ENCODE results near the gene HSPE1.
"Not testable (repeated sequence)": the region's sequence is repeated elsewhere in the genome, so short reads cannot be mapped to it uniquely, and the experiment has no call there.

Gene HSPE1

DNA sequence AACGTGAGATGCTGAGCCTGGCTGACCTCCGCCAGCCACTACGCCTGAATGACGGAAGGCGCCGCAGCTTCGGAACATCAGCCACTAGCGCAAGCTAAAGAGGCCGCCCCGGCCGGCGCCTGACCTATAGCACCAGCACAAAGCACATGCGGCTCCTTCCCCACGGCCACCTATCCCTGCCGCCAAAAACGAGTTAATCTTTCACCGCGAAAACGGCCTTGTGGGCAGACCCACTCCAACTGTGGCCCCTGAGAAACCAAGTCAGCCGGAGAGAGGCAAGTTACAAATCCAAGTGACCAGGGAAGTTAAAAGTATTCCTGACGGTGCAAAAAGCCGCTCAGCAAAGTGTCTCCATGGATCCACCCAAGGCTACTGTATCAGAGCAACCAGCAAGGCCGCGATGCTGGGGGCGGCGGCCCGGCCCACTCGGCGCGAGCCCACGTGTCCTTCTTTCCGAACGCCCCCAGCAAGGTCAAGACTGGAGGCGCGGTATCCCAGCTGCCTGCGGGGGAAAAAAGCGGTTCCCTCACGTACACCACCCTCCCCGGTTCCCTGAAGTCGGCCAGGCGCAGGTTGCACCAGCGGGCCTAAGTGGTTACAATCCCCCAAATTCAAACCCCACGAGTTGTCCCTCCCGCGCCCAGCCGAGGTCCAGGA, 1.1 kb upstream of the HSPE1 start:
- DNase-seq = peak; percentile 78

GRCh38 chr2:197500503-197501131, 438 bp downstream of the HSPE1 start:
- DNase-seq = no peak

DNA sequence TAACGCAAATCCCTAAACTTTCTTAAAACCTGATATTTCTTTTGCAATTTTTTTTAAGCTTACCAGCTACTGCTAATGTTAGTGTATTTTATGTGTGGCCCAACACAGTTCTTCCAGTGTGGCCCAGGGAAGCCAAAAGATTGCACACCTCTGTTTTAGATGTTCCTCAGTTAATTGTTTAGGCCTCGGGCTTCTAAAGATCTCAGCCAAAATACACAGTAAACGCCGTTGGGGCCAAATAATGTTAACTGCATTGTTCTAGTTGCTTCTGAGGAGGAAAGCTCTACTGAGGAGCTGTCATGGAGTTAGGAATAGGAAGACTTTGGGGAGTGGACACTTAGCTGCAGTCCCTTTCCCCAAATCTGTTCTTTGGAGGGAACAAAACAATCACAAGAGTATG, 2.0 kb downstream of the HSPE1 start:
- DNase-seq = no peak

GRCh38 chr2:197502685-197503084, 2.5 kb downstream of the HSPE1 start:
- DNase-seq = no peak

DNA sequence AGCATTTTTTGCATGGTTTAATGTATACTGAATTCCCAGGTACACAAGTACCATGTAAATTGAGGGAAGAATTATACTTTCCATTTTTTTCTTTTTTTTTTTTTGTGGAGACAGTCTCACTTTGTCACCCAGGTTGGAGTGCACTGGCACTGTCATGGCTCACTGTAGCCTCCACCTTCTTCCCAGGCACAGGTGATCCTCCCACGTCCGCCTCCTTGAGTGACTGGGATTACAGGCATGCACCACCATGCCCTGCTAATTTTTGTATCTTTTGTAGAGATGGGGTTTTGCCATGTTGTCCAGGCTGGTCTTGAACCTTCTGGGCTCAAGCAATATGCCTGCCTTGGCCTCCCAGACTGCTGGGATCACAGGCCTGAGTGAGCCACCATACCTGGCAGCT, 3.8 kb downstream of the HSPE1 start:
- no peak for DNase-seq

DNA sequence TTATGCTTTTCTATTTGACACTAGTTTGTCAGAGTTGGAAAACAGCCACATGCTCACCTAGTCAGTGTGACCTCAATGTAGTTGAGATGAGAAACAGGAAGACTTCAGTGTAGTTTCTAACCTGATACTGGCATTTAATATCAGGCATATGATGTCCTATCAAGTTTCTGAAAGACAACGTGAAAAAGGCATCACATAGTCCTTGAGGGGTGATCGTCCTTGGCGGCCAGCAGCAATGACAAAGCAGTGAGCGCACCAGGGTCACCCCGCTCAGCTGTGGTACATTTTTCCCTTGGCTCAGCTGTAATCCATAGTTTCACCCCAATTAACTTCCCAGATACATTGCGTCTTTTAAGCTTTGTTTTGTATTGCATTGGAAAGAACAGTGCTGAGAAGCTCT, 4.3 kb downstream of the HSPE1 start:
- DNase-seq = no peak

DNA sequence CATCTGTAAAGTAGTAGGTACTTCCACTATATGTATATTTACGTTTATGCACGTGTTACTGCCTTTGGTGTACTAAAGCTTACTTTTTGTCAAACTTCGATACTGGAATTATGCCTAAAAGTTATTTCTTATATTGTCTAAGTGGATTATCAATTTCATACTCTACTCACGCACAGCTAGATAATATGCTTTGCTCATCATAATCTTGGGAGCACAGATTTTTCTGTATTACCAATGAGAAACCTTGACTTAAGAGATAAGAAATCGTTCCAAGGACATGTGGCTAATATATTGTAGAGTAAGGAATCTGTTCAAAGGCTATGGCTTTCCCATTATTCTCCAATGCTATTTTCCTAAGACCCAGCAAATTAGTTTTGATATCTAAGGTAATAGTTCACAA, 6.5 kb downstream of the HSPE1 start:
- DNase-seq = no peak

DNA sequence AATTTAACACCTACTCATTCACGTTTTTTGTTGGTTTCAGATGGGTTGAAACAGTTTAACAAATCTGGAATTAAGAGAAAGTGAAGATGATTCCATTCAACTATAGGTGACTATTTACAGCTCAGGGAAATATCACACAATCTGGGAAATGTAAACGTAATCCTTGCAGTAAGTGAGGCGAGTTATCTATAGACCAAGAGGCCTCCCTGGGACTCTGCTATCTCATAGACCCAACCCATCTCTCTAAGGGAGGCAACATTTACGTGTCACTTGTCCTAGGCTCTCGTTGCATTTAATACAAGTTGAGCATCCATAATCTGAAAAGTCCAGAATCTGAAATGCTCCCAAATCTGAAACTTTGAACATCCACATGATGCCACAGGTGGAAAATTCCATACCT, 13.7 kb downstream of the HSPE1 start:
- DNase-seq = no peak

- no peak for DNase-seq
Measured at GRCh38 chr2:197514754-197515153, 14.6 kb downstream of the HSPE1 start.

- no peak for DNase-seq
Measured at GRCh38 chr2:197515315-197515738, 15.1 kb downstream of the HSPE1 start.

GRCh38 chr2:197515739-197516392, 15.7 kb downstream of the HSPE1 start, which contains the start of gene MOB4:
Gene MOB4, plus strand, starts transcription at chr2:197516066. Its CDS starts 21 bp downstream, at chr2:197516087.
- peak; percentile 99 for DNase-seq

DNA sequence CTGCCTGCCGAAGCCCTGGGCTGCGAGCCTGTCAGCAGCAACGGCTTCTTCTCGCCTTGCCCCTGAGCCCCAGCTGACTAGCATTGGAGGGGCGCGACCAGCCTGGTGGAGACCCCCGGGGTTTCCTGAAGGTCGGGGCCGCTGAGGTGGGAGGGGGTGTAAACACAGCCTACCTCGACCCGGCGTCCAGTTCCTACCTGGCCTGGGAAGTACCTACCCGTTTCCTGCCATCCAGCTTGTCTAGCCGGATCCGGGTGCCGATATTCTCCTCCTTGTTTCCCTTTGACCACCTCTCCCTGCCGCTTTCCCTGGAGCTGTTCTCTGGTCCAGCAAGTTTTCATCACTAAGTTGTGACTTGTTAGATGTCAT, 16.2 kb downstream of the HSPE1 start:
- DNase-seq = no peak

DNA sequence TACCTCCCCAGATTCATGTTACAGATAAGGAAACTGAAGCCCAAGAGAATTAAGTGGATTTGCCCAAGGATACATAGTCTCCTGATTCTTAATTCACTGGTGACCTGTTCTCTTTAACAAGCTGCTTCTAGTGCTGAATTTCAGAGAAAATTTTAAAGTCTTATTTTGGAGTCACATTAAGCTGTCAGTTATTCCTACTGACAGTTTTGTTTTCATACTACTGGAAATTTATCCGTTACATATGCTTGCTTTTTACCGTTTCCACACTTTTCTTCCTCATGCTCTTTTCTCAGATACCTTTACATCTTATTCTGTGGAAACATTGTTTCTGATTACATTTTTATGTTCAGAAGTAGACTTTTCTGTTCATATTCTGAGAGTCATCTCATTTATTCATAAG, 17.0 kb downstream of the HSPE1 start:
- no peak for DNase-seq

DNA sequence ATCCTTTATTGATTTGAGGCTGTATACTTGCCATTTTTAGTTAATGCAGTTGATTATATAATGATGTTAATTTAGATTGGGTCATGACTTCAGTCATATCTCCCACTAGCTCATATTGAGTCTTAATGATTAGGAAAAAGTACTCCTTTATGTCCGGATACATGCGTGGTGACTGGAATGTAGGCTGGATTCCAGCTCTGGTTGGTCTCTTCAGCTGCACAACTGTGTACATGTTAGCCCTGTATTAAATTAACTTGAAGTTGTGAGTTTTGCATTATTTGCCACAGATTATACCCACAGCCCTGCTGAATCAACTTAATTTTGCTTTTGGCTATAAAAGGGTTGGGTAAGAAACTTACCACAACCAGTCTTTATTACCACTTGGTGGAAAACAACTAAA, 38.2 kb downstream of the HSPE1 start:
- no peak for DNase-seq

GRCh38 chr2:197539734-197540133, 39.6 kb downstream of the HSPE1 start:
- no peak for DNase-seq

GRCh38 chr2:197543206-197543605, 43.0 kb downstream of the HSPE1 start:
- DNase-seq = no peak

GRCh38 chr2:197547163-197547900, 47.2 kb downstream of the HSPE1 start:
- no peak for DNase-seq

GRCh38 chr2:197548582-197548981, 48.4 kb downstream of the HSPE1 start:
- DNase-seq = no peak

DNA sequence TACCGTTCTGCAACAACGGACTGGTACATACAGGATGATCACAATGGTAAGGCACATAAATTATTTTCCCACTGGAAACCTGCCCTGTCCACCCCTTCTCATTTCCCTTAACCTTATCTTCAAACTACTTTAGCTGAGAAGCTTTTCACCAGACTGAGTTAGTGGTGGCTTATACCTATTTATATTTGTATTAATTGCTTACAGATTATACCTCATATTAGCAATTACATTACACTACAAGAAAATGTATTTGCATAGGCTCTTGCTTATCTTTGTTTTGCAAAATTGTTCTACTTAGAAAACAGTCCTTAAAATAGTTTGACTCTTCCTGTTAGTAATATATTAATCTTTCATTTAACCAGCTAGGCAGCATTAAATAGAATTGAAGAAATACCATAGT, 51.1 kb downstream of the HSPE1 start:
- not testable (repeated sequence) for DNase-seq

Measured in islet precursor cell (in vitro differentiated cells).